Measurements from ENCODE around the gene TUBG2. TPM values are rescaled to one million over a fixed set of nuclear protein-coding genes. Genes with fewer than 3 reads are reported as not detected.

Gene TUBG2
- total RNA-seq, 4 donors from 2014 or later: 16.5 to 27.9 (median 20.0) TPM

GRCh38 chr17:42670789-42671657 is 11.9 kb downstream of the TUBG2 start:
- ATAC-seq (ENCODE audit: low FRiP score) (no peak), DNase-seq (ENCODE audit: low spot score) (no peak)
- TF ChIP-seq, protein P1, sequence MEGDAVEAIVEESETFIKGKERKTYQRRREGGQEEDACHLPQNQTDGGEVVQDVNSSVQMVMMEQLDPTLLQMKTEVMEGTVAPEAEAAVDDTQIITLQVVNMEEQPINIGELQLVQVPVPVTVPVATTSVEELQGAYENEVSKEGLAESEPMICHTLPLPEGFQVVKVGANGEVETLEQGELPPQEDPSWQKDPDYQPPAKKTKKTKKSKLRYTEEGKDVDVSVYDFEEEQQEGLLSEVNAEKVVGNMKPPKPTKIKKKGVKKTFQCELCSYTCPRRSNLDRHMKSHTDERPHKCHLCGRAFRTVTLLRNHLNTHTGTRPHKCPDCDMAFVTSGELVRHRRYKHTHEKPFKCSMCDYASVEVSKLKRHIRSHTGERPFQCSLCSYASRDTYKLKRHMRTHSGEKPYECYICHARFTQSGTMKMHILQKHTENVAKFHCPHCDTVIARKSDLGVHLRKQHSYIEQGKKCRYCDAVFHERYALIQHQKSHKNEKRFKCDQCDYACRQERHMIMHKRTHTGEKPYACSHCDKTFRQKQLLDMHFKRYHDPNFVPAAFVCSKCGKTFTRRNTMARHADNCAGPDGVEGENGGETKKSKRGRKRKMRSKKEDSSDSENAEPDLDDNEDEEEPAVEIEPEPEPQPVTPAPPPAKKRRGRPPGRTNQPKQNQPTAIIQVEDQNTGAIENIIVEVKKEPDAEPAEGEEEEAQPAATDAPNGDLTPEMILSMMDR (IDR thresholded peaks at IDR 0.05): no peak

GRCh38 chr17:42672038-42672437 is 13.0 kb downstream of the TUBG2 start:
- TF ChIP-seq, protein P1 (IDR thresholded peaks at IDR 0.05): no peak
- ATAC-seq (ENCODE audit: low FRiP score) (no peak), DNase-seq (ENCODE audit: low spot score) (no peak)

GRCh38 chr17:42673266-42673884 is 14.3 kb downstream of the TUBG2 start:
- ATAC-seq (ENCODE audit: low FRiP score): no peak
- TF ChIP-seq, protein P1 (IDR thresholded peaks at IDR 0.05): no peak
- no peak for DNase-seq (ENCODE audit: low spot score)

DNA sequence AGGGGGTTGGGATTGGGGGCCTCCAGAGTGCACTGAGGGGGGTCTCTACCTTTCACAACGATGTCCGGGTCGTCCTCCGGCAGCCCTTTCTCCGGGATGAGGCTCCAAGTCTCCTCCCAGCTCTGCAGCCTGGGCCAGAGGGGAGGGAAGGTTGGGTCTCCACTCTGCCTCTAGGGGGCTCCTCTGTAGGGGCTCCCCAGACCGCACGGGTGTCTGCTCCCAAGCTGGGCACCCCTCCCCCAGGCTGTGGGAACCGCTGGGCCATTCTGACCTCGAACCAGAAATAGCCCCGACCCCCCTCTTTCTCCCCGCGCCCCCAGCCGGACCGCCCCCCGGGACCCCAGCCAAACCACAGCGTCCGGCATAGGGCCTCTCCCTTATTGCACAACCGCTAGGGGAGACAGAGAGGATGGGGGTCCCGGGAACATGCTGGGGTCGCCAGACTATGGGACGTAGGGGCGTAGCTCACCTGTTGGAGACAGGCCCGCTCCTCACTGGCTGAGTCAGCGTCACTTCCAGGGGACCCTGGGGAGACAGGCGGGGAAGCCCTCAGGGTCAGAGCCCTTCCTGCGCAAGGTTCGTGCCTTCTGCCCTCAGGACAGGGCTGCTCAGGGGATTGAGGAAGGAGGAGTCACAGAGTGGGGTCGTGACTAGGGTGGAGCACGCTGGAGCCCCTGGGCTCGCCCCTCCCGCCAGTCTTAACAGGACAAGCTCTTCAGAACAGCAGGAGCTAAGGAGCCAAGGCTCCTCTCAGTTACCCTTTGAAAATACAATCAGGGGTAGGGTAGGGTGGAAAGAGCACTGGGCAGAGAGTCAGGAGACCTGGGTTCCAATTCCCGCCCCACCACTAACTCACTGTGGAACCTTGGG is 15.0 kb downstream of the TUBG2 start:
- DNase-seq (ENCODE audit: low spot score) (no peak), ATAC-seq (ENCODE audit: low FRiP score) (no peak)
- TF ChIP-seq, protein P1 (IDR thresholded peaks at IDR 0.05): no peak

GRCh38 chr17:42674755-42675347 is 15.8 kb downstream of the TUBG2 start:
- TF ChIP-seq, protein P1 (IDR thresholded peaks at IDR 0.05): no peak
- ATAC-seq (ENCODE audit: low FRiP score): no peak
- no peak for DNase-seq (ENCODE audit: low spot score)

GRCh38 chr17:42675348-42675964 is 16.4 kb downstream of the TUBG2 start:
- DNase-seq (ENCODE audit: low spot score) (no peak), ATAC-seq (ENCODE audit: low FRiP score) (no peak)
- TF ChIP-seq, protein P1 (IDR thresholded peaks at IDR 0.05): no peak

Measured in omental fat pad (tissue), 4 donors.